Measurements from ENCODE around the gene NXPH1. TPM values are rescaled to one million over a fixed set of nuclear protein-coding genes. Genes with fewer than 3 reads are reported as not detected.

The NXPH1 gene
- total and polyA plus RNA-seq, 5 experiments from 2014 or later: not detected

GRCh38 chr7:8441106-8441965 is 7.9 kb downstream of the NXPH1 start:
- peaks cover 52 to 93% (median 83%) of the 10 kb centered on the region in 5 donors for H3K27me3 Mint-ChIP-seq
- H3K4me3 Mint-ChIP-seq: no peak overlapping the region
- peaks cover 0 to 30% (median 17%) of the 10 kb centered on the region in 9 donors for H3K9me3 Mint-ChIP-seq
- POLR2A ChIA-PET: no interaction called here
- H3K4me1 Mint-ChIP-seq: peaks cover 15 to 32% (median 25%) of the 10 kb centered on the region in 4 donors
- DNase-seq (no peak), ATAC-seq (no peak)
- no peak overlapping the region for H3K27ac Mint-ChIP-seq
- H3K36me3 Mint-ChIP-seq: peaks cover 4 to 17% (median 6%) of the 10 kb centered on the region in 3 donors

GRCh38 chr7:8442051-8442813 is 8.8 kb downstream of the NXPH1 start:
- peak overlapping the region in 4 of 10 donors; percentile 13 to 45 (median 26) for H3K4me3 Mint-ChIP-seq
- peaks cover 0 to 23% (median 17%) of the 10 kb centered on the region in 9 donors for H3K9me3 Mint-ChIP-seq
- peak overlapping the region in 1 of 10 donors; percentile 3 for H3K27ac Mint-ChIP-seq
- DNase-seq (no peak), ATAC-seq (no peak)
- POLR2A ChIA-PET: no interaction called here
- peaks cover 4 to 17% (median 6%) of the 10 kb centered on the region in 3 donors for H3K36me3 Mint-ChIP-seq
- H3K27me3 Mint-ChIP-seq: peaks cover 48 to 93% (median 77%) of the 10 kb centered on the region in 5 donors
- peaks cover 10 to 25% (median 17%) of the 10 kb centered on the region in 4 donors for H3K4me1 Mint-ChIP-seq

- peaks cover 0 to 23% (median 17%) of the 10 kb centered on the region in 9 donors for H3K9me3 Mint-ChIP-seq
- ATAC-seq (peak; percentile 62 to 67), DNase-seq (peak in 9 of 10 donors; percentile 6 to 56 (median 34))
- peaks cover 4 to 17% (median 6%) of the 10 kb centered on the region in 3 donors for H3K36me3 Mint-ChIP-seq
- H3K27ac Mint-ChIP-seq: peak overlapping the region in 1 of 10 donors; percentile 9
- peaks cover 45 to 91% (median 71%) of the 10 kb centered on the region in 5 donors for H3K27me3 Mint-ChIP-seq
- peak overlapping the region in 5 of 10 donors; percentile 13 to 53 (median 27) for H3K4me3 Mint-ChIP-seq
- peaks cover 10 to 25% (median 14%) of the 10 kb centered on the region in 4 donors for H3K4me1 Mint-ChIP-seq
- POLR2A ChIA-PET: no interaction called here
Measured at GRCh38 chr7:8442814-8443304, 9.4 kb downstream of the NXPH1 start.

GRCh38 chr7:8443576-8444467 is 10.4 kb downstream of the NXPH1 start:
- Mint-ChIP-seq H3K27me3 (peaks cover 38 to 81% (median 62%) of the 10 kb centered on the region in 5 donors), H3K36me3 (peaks cover 4 to 17% (median 6%) of the 10 kb centered on the region in 3 donors), H3K27ac (peak overlapping the region in 1 of 10 donors; percentile 51), H3K4me1 (peaks cover 10 to 25% (median 14%) of the 10 kb centered on the region in 4 donors), H3K9me3 (peaks cover 0 to 23% (median 17%) of the 10 kb centered on the region in 9 donors), H3K4me3 (peak overlapping the region in 6 of 10 donors; percentile 21 to 49 (median 28))
- POLR2A ChIA-PET: no interaction called here
- DNase-seq (no peak), ATAC-seq (no peak)

- Mint-ChIP-seq H3K4me3 (peak overlapping the region in 3 of 10 donors; percentile 3 to 22 (median 14)), H3K9me3 (peaks cover 0 to 23% (median 17%) of the 10 kb centered on the region in 9 donors), H3K36me3 (peaks cover 4 to 17% (median 6%) of the 10 kb centered on the region in 3 donors), H3K27ac (no peak overlapping the region), H3K27me3 (peaks cover 34 to 78% (median 60%) of the 10 kb centered on the region in 5 donors), H3K4me1 (peaks cover 10 to 25% (median 14%) of the 10 kb centered on the region in 4 donors)
- ATAC-seq (no peak), DNase-seq (no peak)
- POLR2A ChIA-PET: no interaction called here
Measured at GRCh38 chr7:8444468-8444769, 11.0 kb downstream of the NXPH1 start.

GRCh38 chr7:8453535-8453934 is 20.1 kb downstream of the NXPH1 start:
- no peak for ATAC-seq
- H3K4me3 Mint-ChIP-seq: no peak overlapping the region
- peaks cover 2 to 10% (median 6%) of the 10 kb centered on the region in 5 donors for H3K27me3 Mint-ChIP-seq
- H3K9me3 Mint-ChIP-seq: peaks cover 0 to 8% (median 4%) of the 10 kb centered on the region in 9 donors
- H3K4me1 Mint-ChIP-seq: no peaks in the 10 kb centered on the region
- no peak for DNase-seq
- H3K27ac Mint-ChIP-seq: no peak overlapping the region
- no peaks in the 10 kb centered on the region for H3K36me3 Mint-ChIP-seq
- POLR2A ChIA-PET: no interaction called here

GRCh38 chr7:8455426-8455825 is 22.0 kb downstream of the NXPH1 start:
- Mint-ChIP-seq H3K4me1 (no peaks in the 10 kb centered on the region), H3K27me3 (peaks cover 2 to 11% (median 4%) of the 10 kb centered on the region in 5 donors), H3K4me3 (no peak overlapping the region), H3K9me3 (peaks cover 0 to 8% (median 4%) of the 10 kb centered on the region in 9 donors), H3K27ac (no peak overlapping the region), H3K36me3 (no peaks in the 10 kb centered on the region)
- POLR2A ChIA-PET: no interaction called here
- DNase-seq: no peak
- no peak for ATAC-seq

GRCh38 chr7:8462309-8462708 is 28.9 kb downstream of the NXPH1 start:
- POLR2A ChIA-PET: no interaction called here
- peaks cover 2 to 24% (median 13%) of the 10 kb centered on the region in 5 donors for H3K27me3 Mint-ChIP-seq
- no peak overlapping the region for H3K4me3 Mint-ChIP-seq
- ATAC-seq (no peak), DNase-seq (no peak)
- H3K9me3 Mint-ChIP-seq: peaks cover 0 to 8% (median 0%) of the 10 kb centered on the region in 9 donors
- no peaks in the 10 kb centered on the region for H3K36me3 Mint-ChIP-seq
- H3K4me1 Mint-ChIP-seq: no peaks in the 10 kb centered on the region
- H3K27ac Mint-ChIP-seq: no peak overlapping the region

- Mint-ChIP-seq H3K27ac (no peak overlapping the region), H3K4me3 (no peak overlapping the region), H3K36me3 (no peaks in the 10 kb centered on the region), H3K27me3 (peaks cover 0 to 18% (median 11%) of the 10 kb centered on the region in 5 donors), H3K9me3 (peaks cover 0 to 8% (median 0%) of the 10 kb centered on the region in 9 donors), H3K4me1 (no peaks in the 10 kb centered on the region)
- POLR2A ChIA-PET: no interaction called here
- DNase-seq (no peak), ATAC-seq (no peak)
Measured at GRCh38 chr7:8465338-8465737, 31.9 kb downstream of the NXPH1 start.

- no peaks in the 10 kb centered on the region for H3K36me3 Mint-ChIP-seq
- no peak overlapping the region for H3K27ac Mint-ChIP-seq
- H3K27me3 Mint-ChIP-seq: peaks cover 1 to 12% (median 4%) of the 10 kb centered on the region in 5 donors
- DNase-seq (no peak), ATAC-seq (no peak)
- peaks cover 0 to 18% (median 9%) of the 10 kb centered on the region in 9 donors for H3K9me3 Mint-ChIP-seq
- H3K4me1 Mint-ChIP-seq: no peaks in the 10 kb centered on the region
- no peak overlapping the region for H3K4me3 Mint-ChIP-seq
- POLR2A ChIA-PET: no interaction called here
Measured at GRCh38 chr7:8480527-8480926, 47.1 kb downstream of the NXPH1 start.

GRCh38 chr7:8481096-8481495 is 47.7 kb downstream of the NXPH1 start:
- ATAC-seq (no peak), DNase-seq (no peak)
- Mint-ChIP-seq H3K4me1 (no peaks in the 10 kb centered on the region), H3K36me3 (no peaks in the 10 kb centered on the region), H3K27me3 (peaks cover 1 to 6% (median 3%) of the 10 kb centered on the region in 5 donors), H3K9me3 (peaks cover 0 to 18% (median 9%) of the 10 kb centered on the region in 9 donors), H3K27ac (no peak overlapping the region), H3K4me3 (no peak overlapping the region)
- POLR2A ChIA-PET: no interaction called here
